ENCODE results near the gene CNGA2.
"Not testable (repeated sequence)": the region's sequence is repeated elsewhere in the genome, so short reads cannot be mapped to it uniquely, and the experiment has no call there.

The CNGA2 gene

GRCh38 chrX:151734446-151734845 is at the start of gene CNGA2:
CNGA2 (plus strand) TSS chrX:151734746; CDS start chrX:151738484, 3,738 bp downstream.
- DNase-seq, result no peak

GRCh38 chrX:151687635-151688034 is 46.9 kb upstream of the CNGA2 start:
- DNase-seq, result no peak

DNA sequence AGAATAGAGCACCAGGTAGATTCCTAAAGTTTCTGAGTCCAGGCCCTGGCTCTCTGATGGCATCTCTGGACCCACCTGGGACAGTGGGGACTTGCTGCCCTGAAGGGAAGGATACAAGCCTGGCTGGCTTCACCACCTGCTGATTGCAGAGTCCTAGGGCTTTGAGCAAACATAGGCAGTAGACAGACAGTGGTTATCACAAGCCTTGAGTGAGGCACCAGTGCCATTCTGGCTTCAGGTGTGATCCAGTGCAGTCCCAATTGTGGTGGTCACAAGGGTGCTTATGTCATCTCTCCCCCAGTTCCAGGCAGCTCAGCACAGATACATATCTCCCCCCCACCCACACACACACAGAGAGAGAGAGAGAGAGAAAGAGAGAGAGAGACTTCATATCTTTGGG is 45.9 kb upstream of the CNGA2 start:
- DNase-seq, result no peak

GRCh38 chrX:151692825-151693224 is 41.7 kb upstream of the CNGA2 start:
- DNase-seq, result no peak

DNA sequence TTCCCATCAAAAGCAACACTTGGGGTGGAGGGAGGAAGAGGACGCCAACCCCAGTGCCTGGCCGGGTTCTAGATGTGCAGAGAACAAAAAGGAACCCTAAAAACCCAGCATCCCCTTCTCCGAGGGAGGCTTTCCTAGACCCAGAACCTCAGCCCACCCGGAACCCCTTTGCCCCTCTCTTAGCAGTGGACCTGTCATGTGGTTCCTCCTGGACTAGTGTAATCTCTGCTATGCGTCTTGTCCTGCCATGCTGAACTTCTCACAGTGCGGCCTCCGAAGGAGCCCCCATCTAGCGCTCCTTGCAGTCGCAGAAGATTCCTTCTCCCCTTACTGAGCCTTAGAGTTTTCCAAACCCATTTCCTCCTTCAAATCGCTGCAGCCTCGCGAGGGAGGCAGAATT is 40.4 kb upstream of the CNGA2 start:
- no peak for DNase-seq

DNA sequence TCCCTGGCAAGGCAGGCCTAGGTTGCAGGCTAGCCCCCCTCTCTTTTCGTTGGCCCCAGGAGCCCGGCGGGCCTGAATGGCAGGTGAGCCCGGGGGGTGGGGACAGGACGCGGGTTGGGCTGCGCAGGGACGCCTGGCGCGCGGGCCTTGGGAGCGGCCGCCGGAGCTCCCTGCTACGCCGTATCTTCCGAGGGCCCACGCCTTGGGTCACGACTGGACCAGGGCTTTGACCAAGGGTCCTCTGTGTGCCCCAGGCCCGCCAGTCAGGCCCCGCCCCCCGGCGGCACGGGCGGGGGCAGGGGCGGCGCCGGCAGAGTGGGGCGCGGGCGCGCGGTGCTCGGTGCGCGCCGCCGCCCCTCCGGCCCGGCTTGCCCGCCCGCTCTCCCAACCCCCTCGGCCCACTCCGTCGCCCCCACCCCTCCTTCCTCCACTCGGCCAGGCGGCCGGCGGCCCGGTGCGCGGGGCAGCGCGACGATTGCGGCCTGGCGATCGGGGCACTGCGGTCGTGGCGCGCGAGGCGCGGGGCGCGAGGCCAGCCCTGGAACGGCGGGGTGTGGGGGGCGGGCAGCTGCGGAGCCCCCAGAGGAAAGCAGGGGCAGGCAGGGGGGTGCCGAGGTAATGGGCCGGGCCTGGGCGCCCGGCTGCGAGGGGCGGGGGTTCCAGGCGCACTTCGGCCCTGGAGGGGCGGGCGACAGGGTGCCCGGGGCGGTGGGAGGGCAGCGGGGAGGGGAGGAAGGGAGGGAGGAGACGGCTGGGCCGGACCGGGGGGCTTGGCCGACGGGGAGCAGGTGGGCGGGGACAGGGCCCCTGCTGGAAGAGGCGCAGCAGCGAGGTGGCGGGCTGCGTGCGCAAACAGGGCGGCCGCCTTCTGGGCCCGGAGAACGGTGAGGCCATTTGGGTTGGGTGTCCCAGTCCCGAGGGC is 39.6 kb upstream of the CNGA2 start, which contains the start of gene PRRG3:
TSS of gene PRRG3 (plus strand) at position 798 of the 922 bp plus-strand sequence. CDS start 3,357 bp downstream, outside the sequence.
- DNase-seq, result no peak

DNA sequence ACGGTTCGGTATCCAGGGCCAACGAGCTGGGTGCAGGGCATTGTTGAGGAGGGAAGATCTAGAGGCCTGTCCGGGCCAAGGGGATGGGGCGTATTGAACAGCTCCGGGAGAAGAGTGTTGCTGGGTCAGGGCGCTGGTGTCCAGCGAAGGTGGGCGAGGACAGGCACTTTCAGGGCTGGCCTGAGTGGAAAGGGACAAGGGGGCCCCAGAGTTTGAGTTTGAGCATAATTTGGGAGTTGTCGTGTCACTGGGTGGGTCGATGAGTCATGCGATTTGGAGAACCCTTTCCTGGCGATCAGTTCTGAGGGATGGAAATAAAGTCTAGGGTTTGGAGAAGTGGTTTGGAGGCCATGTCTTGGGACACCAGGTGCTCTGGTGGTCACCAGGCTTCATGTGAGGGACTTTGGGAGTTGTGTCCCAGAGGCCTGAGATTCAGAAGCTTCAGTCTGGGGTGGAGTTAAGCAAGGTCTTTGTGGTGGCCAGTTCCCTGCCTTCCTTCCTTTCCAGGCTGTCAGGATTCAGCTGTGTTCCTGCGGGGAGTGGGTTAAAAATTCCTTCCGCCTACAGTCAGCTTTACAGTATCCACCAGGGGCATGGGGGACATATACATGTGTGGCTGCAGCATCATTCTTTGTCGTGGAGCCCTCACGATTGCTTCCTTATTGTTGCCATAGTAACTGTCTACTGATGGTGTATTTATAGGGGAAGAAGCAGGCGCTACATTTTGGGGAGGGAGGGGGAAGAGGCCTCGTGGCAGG is 38.8 kb upstream of the CNGA2 start:
- no peak for DNase-seq

- DNase-seq, result not testable (repeated sequence)
Observed at GRCh38 chrX:151697082-151697481, 37.5 kb upstream of the CNGA2 start.

GRCh38 chrX:151697522-151697921 is 37.0 kb upstream of the CNGA2 start:
- DNase-seq, result no peak

- no peak for DNase-seq
Observed at GRCh38 chrX:151698485-151698884, 36.1 kb upstream of the CNGA2 start.

DNA sequence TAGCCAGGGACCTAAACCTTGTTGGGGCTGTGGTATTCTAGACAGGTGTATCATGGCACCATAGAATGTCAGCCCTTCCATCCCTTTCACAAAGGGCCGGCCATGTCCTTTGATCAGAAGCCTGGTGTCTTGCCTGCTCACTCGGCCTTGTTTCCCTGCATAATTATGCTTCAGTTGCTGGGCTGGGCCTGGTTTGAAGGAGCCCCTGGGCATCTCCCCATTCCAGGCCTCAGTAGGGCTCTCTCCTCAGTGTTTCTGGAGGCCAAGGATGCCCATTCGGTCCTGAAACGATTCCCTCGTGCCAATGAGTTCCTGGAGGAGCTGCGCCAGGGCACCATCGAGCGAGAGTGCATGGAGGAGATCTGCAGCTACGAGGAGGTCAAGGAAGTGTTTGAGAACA is 34.8 kb upstream of the CNGA2 start:
- DNase-seq, result no peak

DNA sequence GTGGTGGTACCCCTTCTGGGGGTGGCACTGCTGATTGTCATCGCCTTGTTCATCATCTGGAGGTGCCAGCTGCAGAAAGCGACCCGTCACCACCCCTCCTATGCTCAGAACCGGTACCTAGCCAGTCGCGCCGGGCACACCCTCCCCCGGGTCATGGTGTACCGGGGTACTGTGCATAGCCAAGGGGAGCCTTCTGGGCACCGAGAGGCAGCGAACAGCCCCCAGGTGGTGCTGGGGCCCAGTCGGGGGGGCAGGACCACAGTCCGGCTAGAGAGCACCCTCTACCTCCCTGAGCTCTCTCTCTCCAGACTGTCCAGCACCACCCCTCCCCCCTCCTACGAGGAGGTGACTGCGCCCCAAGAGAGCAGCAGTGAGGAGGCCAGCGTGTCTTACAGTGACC is 34.0 kb upstream of the CNGA2 start:
- DNase-seq, result no peak

GRCh38 chrX:151701071-151701470 is 33.5 kb upstream of the CNGA2 start:
- DNase-seq, result no peak

GRCh38 chrX:151701531-151701930 is 33.0 kb upstream of the CNGA2 start:
- DNase-seq, result no peak

GRCh38 chrX:151702026-151702714 is 32.4 kb upstream of the CNGA2 start:
- no peak for DNase-seq

DNA sequence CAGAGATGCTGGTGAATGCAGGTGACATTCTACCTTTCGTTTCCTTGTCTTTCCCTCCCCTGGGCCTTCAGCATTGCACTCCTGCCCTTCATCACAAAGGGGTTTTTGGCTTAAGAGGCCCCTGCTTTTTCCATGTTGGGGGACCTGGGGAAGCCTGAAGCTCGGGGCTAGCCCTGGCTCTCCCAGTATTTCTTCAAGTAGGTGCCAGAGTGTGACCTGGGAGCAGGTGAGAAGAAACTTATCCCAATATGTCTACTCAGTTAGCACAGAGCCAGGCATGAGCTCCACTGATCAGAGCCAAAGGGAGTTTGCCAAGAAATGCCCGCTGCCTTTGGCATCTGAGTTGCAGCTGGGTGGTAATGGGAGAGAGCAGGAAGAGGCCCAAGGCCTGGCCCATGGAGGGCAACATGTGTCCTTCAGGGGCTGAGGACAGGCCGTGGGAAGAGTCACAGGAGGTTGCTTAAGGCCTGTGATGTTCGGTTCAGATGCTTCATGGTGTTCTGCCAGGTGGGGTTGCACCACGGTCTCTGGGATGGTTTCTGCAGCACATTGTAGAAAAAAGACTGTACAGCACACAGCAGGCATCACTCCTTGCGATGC is 31.7 kb upstream of the CNGA2 start:
- no peak for DNase-seq

- no peak for DNase-seq
Observed at GRCh38 chrX:151703487-151703886, 31.1 kb upstream of the CNGA2 start.

GRCh38 chrX:151704041-151704663 is 30.4 kb upstream of the CNGA2 start:
- DNase-seq, result no peak

GRCh38 chrX:151708821-151709220 is 25.7 kb upstream of the CNGA2 start:
- no peak for DNase-seq

DNA sequence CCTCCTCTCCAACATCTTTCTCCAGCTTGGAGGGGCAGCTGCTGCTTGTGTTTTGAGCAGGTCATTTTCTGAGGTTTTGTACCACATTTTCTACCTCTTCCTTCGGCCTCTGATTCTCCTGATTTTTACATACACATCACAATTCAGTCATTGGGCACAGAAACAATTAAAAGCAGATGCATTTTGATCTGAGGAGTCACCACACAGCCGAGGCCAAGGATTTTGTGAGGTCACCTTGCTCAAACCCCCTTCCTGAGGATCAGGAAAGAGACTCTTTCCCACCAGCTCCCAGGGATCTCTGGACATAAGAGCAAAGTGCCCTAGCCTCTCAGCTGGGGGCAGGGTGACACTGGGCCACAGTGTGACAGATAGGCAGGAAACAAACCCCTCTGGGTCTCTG is 24.1 kb upstream of the CNGA2 start:
- DNase-seq, result no peak

DNA sequence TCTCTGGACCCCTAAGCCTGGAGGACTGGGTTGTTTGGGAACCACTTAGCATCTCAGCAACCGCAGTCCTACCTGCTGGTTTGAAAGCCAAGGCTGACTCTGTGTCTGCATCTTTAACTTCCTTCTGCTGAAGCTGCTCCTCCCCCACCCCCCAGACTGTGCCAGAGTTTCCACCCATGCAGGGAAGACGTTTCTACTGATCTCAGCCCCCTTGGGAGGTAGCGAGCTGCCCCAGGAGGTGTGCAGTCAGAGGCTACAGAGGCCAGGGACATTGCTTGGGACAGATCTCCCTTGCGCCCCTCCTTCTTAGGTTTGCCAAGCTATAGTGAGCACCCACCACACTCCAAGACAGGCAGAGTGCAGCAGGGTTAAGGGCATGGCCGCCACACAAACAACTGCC is 23.4 kb upstream of the CNGA2 start:
- DNase-seq, result no peak

DNA sequence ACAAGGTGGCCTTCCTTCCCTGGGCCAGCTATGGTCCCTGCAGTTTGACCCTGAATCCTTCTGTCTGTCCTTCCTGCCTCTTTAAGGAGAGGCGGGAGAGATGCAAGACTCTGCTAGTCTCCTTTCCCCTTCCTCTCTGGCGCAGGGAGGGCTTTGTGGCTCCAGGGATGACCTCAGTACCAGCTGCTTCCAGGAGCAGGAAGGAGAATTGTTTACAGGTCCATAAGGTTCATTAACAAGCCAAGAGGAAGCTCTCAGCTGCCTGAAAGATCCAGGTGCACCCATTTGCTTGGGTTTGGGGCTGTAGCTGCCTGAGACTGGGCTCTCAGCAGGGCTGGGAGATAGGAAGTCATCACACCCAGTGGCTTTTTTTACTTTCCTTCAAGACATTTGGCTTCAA is 22.8 kb upstream of the CNGA2 start:
- no peak for DNase-seq

All from activated naive CD4-positive, alpha-beta T cell treated with Interleukin-2 at 50 U/mL for 16 hours (primary cell).